Measurements from ENCODE around the gene ASIC2.

GRCh38 chr17:33261820-33262219 lies 31.3 kb downstream of the ASIC2 start:
- TF ChIP-seq CTCF (IDR thresholded peaks at IDR 0.05; ENCODE audit: insufficient read depth, low read depth, low read length): no peak
- TF ChIP-seq EZH2 (IDR thresholded peaks at IDR 0.05; ENCODE audit: insufficient read depth, low read length): no peak

Data from astrocyte (in vitro differentiated cells and primary cell).